ENCODE data around the gene CADM1. TPM values are rescaled to one million over a fixed set of nuclear protein-coding genes. Genes with fewer than 3 reads are reported as not detected.

The CADM1 gene
- total RNA-seq (2022; extraction: Qiagen RNA extraction) = 21.8 to 30.6 TPM (median 25.2 TPM) in 5 replicates

GRCh38 chr11:115504276-115505158, at the start of gene CADM1:
CADM1 (minus strand) TSS chr11:115504415.

